CD14-positive monocyte (primary cell): Measurements from ENCODE around the gene MOK. TPM values are rescaled to one million over a fixed set of nuclear protein-coding genes. Genes with fewer than 3 reads are reported as not detected.

ENCODE experiments used
- DNase-seq, 3 donors: peaks; one replicate each; pipeline ENCODE4 v3.0.0-alpha.2; 2011 to 2022
- H2AFZ ChIP-seq: 2 replicates; pipeline ENCODE4 v1.6.0; 2012; ENCODE audit warnings: mild to moderate bottlenecking, low read depth, low read length, inconsistent platforms; ENCODE audit not compliant: insufficient read depth, poor library complexity, severe bottlenecking
- H3K27ac ChIP-seq, 2 donors: 1 replicate in 1 of 2; 2 replicates in 1 of 2; pipeline ENCODE4 v1.5.1; 2012 to 2013; ENCODE audit warnings: low read length in 2 of 2, control low read depth in 1 of 2, inconsistent platforms in 1 of 2, low read depth in 1 of 2, mild to moderate bottlenecking in 1 of 2
- H3K27me3 ChIP-seq, 2 donors: one replicate each; pipeline versions ENCODE4 v1.6.0 to v1.6.1; 2011 to 2013; ENCODE audit warnings: low read length in 2 of 2; ENCODE audit not compliant: control insufficient read depth in 2 of 2, insufficient read depth in 2 of 2
- H3K36me3 ChIP-seq, 2 donors: replicated peaks in 1 of 2; 1 replicate in 1 of 2; 2 replicates in 1 of 2; pipeline versions ENCODE4 v1.5.1 to v1.6.1; 2012 to 2013; ENCODE audit warnings: low read length in 2 of 2, control low read depth in 1 of 2, inconsistent platforms in 1 of 2, mild to moderate bottlenecking in 1 of 2; ENCODE audit not compliant: insufficient read depth in 2 of 2, control insufficient read depth in 1 of 2
- H3K4me1 ChIP-seq, 2 donors: 1 replicate in 1 of 2; 2 replicates in 1 of 2; pipeline versions ENCODE4 v1.5.1 to v1.6.1; 2012 to 2013; ENCODE audit warnings: low read length in 2 of 2, control low read depth in 1 of 2, inconsistent platforms in 1 of 2, mild to moderate bottlenecking in 1 of 2, moderate library complexity in 1 of 2; ENCODE audit not compliant: insufficient read depth in 2 of 2, control insufficient read depth in 1 of 2
- H3K4me2 ChIP-seq: replicated peaks from 2 replicates; pipeline ENCODE3; 2012; ENCODE audit warnings: low read length, moderate library complexity, mild to moderate bottlenecking; ENCODE audit not compliant: poor library complexity, severe bottlenecking; ENCODE audit errors: extremely low read depth
- H3K4me3 ChIP-seq, 3 experiments: fragments of 200-600 bp in 1 of 3; sonication (generic) in 1 of 3; replicated peaks in 1 of 3; 1 replicate in 2 of 3; 2 replicates in 1 of 3; pipeline ENCODE4 v1.5.1; 2011 to 2013; ENCODE audit warnings: low read length in 3 of 3, mild to moderate bottlenecking in 3 of 3, control low read depth in 2 of 3, low read depth in 2 of 3, inconsistent platforms in 1 of 3, moderate library complexity in 1 of 3
- H3K79me2 ChIP-seq: 2 replicates; pipeline ENCODE4 v1.6.0; 2012; ENCODE audit warnings: mild to moderate bottlenecking, control low read depth, inconsistent platforms, low read length, moderate library complexity; ENCODE audit not compliant: insufficient read depth
- H3K9ac ChIP-seq: 2 replicates; pipeline ENCODE4 v1.6.0; 2017; ENCODE audit warnings: low read length, mild to moderate bottlenecking; ENCODE audit not compliant: insufficient read depth, poor library complexity, severe bottlenecking
- H3K9me3 ChIP-seq, 2 donors: replicated peaks in 1 of 2; 1 replicate in 1 of 2; 2 replicates in 1 of 2; pipeline versions ENCODE4 v1.5.1 to v1.6.1; 2012 to 2013; ENCODE audit warnings: low read length in 2 of 2, control low read depth in 1 of 2; ENCODE audit not compliant: control insufficient read depth in 1 of 2, insufficient read depth in 1 of 2
- H4K20me1 ChIP-seq: 2 replicates; pipeline ENCODE4 v1.6.0; 2012; ENCODE audit warnings: mild to moderate bottlenecking, low read length, control low read depth, moderate library complexity; ENCODE audit not compliant: insufficient read depth
- H3K27ac Mint-ChIP-seq, 7 donors: one replicate each; pipeline ENCODE4 v1.8.0; 2020; ENCODE audit warnings: mild to moderate bottlenecking in 7 of 7, mixed read lengths in 7 of 7, moderate library complexity in 6 of 7, inconsistent platforms in 2 of 7
- H3K27me3 Mint-ChIP-seq, 3 donors: one replicate each; pipeline ENCODE4 v1.8.0; 2021 to 2022; ENCODE audit warnings: low read depth in 3 of 3, mild to moderate bottlenecking in 3 of 3, mixed read lengths in 3 of 3, moderate library complexity in 3 of 3, inconsistent platforms in 1 of 3
- H3K36me3 Mint-ChIP-seq, 2 donors: one replicate each; pipeline ENCODE4 v1.8.0; 2020; ENCODE audit warnings: mixed read lengths in 2 of 2, inconsistent platforms in 1 of 2, mild to moderate bottlenecking in 1 of 2
- H3K4me1 Mint-ChIP-seq: one replicate; pipeline ENCODE4 v1.8.0; 2020; ENCODE audit warnings: mild to moderate bottlenecking, mixed read lengths
- H3K4me3 Mint-ChIP-seq, 2 donors: one replicate each; pipeline ENCODE4 v1.8.0; 2020; ENCODE audit warnings: mild to moderate bottlenecking in 2 of 2, mixed read lengths in 2 of 2, moderate library complexity in 1 of 2
- H3K9me3 Mint-ChIP-seq, 7 donors: one replicate each; pipeline ENCODE4 v1.8.0; 2020 to 2022; ENCODE audit warnings: mixed read lengths in 7 of 7, mild to moderate bottlenecking in 6 of 7, moderate library complexity in 6 of 7, inconsistent platforms in 2 of 7
- WGBS: methylation state at CpG from one replicate; pipeline ENCODE4 v1.1.5; 2013; ENCODE audit warnings: missing lambda C conversion rate; ENCODE audit not compliant: insufficient coverage; 5-methylcytosine and 5-hydroxymethylcytosine counted together
- intact Hi-C, 2 donors: fragments of 100-400 bp; cut with micrococcal nuclease; formaldehyde crosslinking; loops; one replicate each; pipeline versions ENCODE4 v1.15.0 to v1.15.1; 2023
- polyA plus RNA-seq, 3 donors: library from polyadenylated mRNA; depleted of rRNA in 1 of 3; unstranded in 2 of 3; stranded (reverse) in 1 of 3; fragments of 300-500 nt in 2 of 3; fragments of >200 nt in 1 of 3; fragmentation: Illumina TruSeq in 2 of 3; gene quantifications; 1 replicate in 2 of 3; 2 replicates in 1 of 3; pipeline ENCODE4 v1.2.3, GENCODE V29; 2012 to 2021
- TF ChIP-seq, protein P1 (sequence below): fragments of 200-600 bp; IDR thresholded peaks from one replicate; pipeline ENCODE4 v1.8.0; 2022; ENCODE audit warnings: antibody characterized with exemption, mild to moderate bottlenecking

The MOK gene
- polyA plus RNA-seq, 3 donors, result 0.67 to 3.4 (median 1.8) TPM

- Histone ChIP-seq H3K9me3 (no peaks in the 10 kb centered on the region), H2AFZ (no peak overlapping the region), H3K4me3 (no peak overlapping the region), H3K9ac (no peak overlapping the region), H3K4me1 (no peaks in the 10 kb centered on the region), H3K36me3 (peaks cover 0 to 15% of the 10 kb centered on the region in 2 donors), H3K27ac (no peak overlapping the region), H4K20me1 (peaks cover 4% of the 10 kb centered on the region), H3K4me2 (no peak overlapping the region), H3K79me2 (no peaks in the 10 kb centered on the region), H3K27me3 (no peaks in the 10 kb centered on the region)
- Mint-ChIP-seq H3K36me3 (peaks cover 6 to 17% of the 10 kb centered on the region in 2 donors), H3K4me3 (no peak overlapping the region), H3K4me1 (peaks cover under 1% of the 10 kb centered on the region), H3K9me3 (peaks cover 0 to 2% (median 0%) of the 10 kb centered on the region in 7 donors), H3K27ac (no peak overlapping the region), H3K27me3 (no peaks in the 10 kb centered on the region)
- intact Hi-C loops, result no loop called here
- DNase-seq, result no peak
- 94% methylated on average over 12 of the region's 15 CpGs for WGBS
- TF ChIP-seq, protein P1, sequence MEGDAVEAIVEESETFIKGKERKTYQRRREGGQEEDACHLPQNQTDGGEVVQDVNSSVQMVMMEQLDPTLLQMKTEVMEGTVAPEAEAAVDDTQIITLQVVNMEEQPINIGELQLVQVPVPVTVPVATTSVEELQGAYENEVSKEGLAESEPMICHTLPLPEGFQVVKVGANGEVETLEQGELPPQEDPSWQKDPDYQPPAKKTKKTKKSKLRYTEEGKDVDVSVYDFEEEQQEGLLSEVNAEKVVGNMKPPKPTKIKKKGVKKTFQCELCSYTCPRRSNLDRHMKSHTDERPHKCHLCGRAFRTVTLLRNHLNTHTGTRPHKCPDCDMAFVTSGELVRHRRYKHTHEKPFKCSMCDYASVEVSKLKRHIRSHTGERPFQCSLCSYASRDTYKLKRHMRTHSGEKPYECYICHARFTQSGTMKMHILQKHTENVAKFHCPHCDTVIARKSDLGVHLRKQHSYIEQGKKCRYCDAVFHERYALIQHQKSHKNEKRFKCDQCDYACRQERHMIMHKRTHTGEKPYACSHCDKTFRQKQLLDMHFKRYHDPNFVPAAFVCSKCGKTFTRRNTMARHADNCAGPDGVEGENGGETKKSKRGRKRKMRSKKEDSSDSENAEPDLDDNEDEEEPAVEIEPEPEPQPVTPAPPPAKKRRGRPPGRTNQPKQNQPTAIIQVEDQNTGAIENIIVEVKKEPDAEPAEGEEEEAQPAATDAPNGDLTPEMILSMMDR, result no peak
These were observed 79.0 kb downstream of the MOK start for GRCh38 chr14:102225936-102226335.

DNA sequence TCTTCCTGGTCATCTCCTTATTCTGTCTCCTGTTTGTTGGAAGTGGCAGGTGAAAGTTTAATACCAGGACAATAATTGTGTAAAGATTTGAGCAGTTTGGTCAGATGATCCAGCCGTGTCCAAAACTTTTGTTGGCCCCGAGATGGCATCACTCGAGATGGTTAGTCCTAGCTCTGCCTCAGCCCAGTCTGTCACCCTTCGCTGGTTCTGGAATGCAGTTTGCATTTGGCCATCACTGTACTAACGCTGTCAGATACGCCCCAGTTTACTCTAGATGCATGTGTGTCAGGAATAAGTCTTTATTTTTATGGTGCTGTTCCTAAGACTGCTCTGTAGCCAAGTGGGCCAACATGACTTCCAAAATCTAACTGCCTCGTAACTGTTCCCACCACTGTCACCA lies 79.6 kb downstream of the MOK start:
- peaks cover 0 to 15% of the 10 kb centered on the region in 2 donors for H3K36me3 ChIP-seq
- H3K4me2 ChIP-seq, result no peak overlapping the region
- H2AFZ ChIP-seq, result no peak overlapping the region
- Mint-ChIP-seq H3K9me3 (peaks cover 0 to 2% (median 0%) of the 10 kb centered on the region in 7 donors), H3K36me3 (peaks cover 6 to 20% of the 10 kb centered on the region in 2 donors), H3K4me1 (peaks cover 2% of the 10 kb centered on the region), H3K27me3 (no peaks in the 10 kb centered on the region), H3K4me3 (no peak overlapping the region), H3K27ac (peak overlapping the region in 1 of 7 donors; percentile 1)
- 98% methylated on average over 7 of the region's 7 CpGs for WGBS
- DNase-seq, result no peak
- TF ChIP-seq, protein P1, result no peak
- H3K9me3 ChIP-seq, result no peaks in the 10 kb centered on the region
- intact Hi-C loops, result no loop called here
- no peaks in the 10 kb centered on the region for H3K4me1 ChIP-seq
- H3K9ac ChIP-seq, result no peak overlapping the region
- H3K27me3 ChIP-seq, result no peaks in the 10 kb centered on the region
- H3K27ac ChIP-seq, result no peak overlapping the region
- peaks cover 5% of the 10 kb centered on the region for H4K20me1 ChIP-seq
- no peaks in the 10 kb centered on the region for H3K79me2 ChIP-seq
- no peak overlapping the region for H3K4me3 ChIP-seq
